ENCODE data around the gene ENC1. TPM values are rescaled to one million over a fixed set of nuclear protein-coding genes. Genes with fewer than 3 reads are reported as not detected.

ENC1 gene
- total RNA-seq, 1 donor from 2014 or later, result 90.5 TPM

DNA sequence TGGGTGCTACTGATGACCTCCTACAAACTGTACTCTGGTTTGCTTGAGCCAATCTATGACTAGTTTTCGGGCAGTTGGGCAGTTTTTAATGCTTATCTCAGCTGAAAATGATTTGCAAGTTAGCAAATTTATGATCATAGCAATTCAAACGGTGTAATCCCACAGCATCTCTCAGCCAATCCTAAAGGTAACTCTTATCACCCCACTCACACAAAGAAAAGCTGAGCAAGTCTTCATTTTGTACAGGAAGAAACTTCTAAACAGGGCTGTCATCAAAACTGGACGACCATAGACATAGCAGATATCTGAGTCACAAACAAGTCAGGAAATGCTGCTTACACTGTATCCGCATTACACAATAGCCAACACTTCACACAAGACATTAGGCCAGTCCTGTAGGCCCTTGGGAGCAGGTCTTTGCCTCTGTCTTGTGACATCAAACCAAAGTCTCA lies 2.6 kb upstream of the ENC1 start:
- no peak overlapping the region for H3K4me3 ChIP-seq (ENCODE audit: low read depth, low read length)
- peak; percentile 88 for DNase-seq (ENCODE audit: low read depth)
- TF ChIP-seq, protein P1, sequence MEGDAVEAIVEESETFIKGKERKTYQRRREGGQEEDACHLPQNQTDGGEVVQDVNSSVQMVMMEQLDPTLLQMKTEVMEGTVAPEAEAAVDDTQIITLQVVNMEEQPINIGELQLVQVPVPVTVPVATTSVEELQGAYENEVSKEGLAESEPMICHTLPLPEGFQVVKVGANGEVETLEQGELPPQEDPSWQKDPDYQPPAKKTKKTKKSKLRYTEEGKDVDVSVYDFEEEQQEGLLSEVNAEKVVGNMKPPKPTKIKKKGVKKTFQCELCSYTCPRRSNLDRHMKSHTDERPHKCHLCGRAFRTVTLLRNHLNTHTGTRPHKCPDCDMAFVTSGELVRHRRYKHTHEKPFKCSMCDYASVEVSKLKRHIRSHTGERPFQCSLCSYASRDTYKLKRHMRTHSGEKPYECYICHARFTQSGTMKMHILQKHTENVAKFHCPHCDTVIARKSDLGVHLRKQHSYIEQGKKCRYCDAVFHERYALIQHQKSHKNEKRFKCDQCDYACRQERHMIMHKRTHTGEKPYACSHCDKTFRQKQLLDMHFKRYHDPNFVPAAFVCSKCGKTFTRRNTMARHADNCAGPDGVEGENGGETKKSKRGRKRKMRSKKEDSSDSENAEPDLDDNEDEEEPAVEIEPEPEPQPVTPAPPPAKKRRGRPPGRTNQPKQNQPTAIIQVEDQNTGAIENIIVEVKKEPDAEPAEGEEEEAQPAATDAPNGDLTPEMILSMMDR (conservative IDR thresholded peaks at IDR 0.05; ENCODE audit: low read depth, low read length), result no peak

DNA sequence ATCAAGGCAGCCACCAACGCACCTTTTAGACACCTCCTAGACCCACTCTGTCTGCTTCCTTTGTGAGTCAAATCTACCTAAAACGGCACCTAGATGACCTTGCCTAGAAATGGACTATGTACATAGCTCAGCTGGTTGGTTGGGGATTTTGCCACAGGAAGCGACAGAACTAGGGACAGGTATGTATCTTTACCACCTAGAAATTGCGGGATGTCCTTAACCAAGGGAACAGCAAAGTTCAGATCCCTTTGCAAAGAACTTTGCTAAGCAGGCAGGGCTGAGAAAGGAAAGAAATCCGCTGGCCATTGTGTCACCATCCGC lies 2.0 kb upstream of the ENC1 start:
- TF ChIP-seq, protein P1 (conservative IDR thresholded peaks at IDR 0.05; ENCODE audit: low read depth, low read length), result no peak
- no peak for DNase-seq (ENCODE audit: low read depth)
- H3K4me3 ChIP-seq (ENCODE audit: low read depth, low read length), result no peak overlapping the region

DNA sequence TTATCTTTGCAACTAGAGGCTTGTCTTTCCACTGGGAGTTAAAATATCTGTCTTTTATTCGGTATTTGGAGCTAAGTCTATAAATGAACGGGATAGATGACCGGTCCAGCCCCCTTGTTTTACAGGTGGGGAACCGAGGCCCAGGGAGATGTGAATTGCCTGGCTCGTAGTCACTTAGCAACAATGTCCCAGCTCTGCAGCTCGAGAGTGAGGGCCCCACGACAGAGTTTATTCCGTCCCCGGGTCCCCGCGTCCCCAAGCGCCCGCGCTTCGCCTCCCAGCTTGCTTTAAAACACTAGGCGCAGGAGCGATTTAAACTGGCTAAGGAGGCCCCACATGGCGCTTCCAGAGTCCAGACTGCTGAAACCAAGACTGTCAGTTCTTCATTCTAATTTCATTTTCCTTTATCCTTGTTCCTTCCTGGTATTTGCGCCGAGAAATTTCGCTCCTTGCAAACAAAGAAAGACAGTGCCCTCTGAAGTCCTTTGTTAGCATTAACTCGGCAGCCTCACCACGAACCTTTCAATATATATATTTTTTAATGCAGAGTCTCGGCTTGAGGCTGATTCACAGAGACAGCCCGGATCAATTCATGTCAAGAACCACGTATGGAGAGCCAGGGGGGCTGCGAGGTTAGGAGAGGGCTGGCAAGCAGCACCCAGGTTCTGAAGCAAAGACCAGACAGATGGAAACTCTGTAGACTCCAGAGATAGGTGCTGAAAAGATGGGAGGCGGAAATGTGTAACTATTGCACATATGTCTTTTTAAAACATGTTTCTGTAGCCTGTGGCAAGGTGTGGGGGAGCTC lies 1.4 kb upstream of the ENC1 start:
- TF ChIP-seq, protein P1 (conservative IDR thresholded peaks at IDR 0.05; ENCODE audit: low read depth, low read length), result peak; percentile 77
- peak; percentile 64 for DNase-seq (ENCODE audit: low read depth)
- peak overlapping the region; percentile 98 for H3K4me3 ChIP-seq (ENCODE audit: low read depth, low read length)

DNA sequence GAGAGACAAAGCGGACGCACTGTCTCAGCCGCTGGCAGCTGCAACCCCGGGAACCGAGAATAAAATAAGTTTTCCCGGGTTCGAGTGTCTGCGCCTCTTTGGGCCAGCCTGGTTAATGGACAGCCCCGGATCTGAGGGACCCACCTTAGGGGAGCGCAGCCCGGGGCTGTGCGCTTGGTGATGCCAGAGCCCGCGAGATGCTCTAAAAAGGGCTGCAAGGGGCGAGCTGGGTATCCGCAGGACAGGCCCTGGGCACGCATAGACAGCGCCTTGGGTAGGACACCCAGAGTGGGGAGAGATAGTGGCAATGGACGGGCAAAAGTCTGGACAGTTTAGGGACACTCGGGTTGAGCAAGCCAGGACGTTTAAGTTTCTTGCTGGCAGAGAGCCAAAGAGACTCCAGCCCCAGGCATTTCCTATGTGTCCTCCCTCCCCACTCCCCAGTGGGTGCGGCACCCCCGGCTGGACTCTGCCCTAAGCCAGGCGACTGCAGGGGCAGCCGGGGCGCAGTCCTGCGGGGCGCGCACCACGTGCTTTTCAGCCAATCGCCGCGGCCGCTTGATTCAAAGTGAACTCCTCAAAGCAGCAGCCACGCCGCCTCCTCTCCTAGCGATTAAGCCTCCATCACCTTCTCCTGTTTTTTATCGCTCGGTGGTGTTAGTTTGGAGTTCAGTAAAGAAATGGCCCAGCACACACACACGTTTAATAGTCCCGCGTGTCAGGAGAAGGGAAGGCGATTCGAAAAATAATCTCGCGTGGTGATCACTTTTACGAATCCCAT lies 616 bp upstream of the ENC1 start:
- TF ChIP-seq, protein P1 (conservative IDR thresholded peaks at IDR 0.05; ENCODE audit: low read depth, low read length), result no peak
- DNase-seq (ENCODE audit: low read depth), result no peak

DNA sequence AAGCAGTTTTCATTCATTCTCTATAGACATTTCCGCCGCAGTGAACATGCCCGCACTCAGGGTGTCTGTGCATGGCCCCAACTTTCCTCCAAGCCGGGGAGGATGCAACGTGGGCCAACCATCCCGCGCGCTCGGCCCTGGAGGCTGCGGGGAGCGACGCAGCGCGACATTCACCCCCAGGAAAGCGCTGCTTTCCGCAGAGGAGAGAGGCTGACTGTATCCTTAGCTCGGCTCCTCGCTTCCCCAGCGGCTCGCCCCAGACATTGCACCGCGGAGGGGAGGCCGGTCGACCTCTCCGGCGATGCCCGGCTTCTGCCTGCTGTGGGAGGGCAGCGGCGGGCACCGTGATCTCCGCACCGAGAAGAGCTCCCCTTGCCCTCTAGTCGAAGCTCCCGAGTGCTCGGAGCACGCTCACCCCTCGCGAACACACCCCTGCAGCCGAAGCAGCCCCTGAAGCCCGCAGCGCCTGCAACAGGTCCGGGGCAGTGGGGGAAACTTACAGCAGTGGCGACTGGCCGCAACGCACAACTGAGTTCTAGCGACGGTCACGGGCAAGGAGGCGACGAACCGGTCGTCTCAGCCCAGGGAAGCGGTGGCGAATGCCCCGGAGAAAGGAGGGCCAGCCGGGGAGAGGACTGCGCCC lies 600 bp downstream of the ENC1 start:
- DNase-seq (ENCODE audit: low read depth), result no peak
- TF ChIP-seq, protein P1 (conservative IDR thresholded peaks at IDR 0.05; ENCODE audit: low read depth, low read length), result peak; percentile 31
- peak overlapping the region; percentile 98 for H3K4me3 ChIP-seq (ENCODE audit: low read depth, low read length)

More for the DNA sequence above, 616 bp upstream of the ENC1 start:
- peak overlapping the region; percentile 98 for H3K4me3 ChIP-seq (ENCODE audit: low read depth, low read length)

DNA sequence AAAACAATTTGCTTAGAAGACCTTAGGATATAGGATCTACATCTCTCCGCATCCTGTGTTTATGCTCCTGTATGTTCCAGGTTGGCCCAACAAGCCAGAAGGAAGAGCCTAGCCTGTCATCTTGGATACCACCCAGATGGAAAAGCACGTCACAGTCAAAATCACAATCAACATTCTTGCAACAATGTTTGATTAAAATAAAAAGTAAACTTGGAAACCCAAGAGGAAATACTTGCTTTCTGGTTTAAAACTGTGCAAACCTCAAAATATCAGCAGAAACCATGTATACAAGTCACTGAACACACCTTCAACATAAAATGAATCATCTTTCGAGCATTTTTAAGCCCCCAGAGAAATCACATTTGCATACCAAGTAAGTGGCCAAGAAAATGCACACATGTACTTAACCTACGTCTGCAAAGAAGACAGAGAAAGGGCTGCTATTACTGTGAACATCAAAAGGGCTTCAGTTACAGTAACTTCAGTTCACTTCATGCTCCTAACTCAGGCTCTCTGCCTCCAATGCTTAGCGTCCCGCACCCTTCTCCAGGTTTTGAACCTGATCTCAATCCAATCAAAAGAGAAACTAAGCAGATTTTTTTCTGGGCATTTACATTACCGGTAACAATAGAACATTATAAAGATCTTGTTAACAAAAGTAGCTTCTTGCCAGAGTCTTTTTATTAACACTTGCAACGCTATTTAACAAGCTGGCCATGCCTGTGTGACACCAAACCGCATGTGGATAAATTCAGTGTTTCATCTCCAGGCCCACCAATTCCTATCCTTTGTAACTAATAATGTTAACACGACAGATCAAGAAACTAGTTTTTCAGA lies 1.3 kb downstream of the ENC1 start:
- TF ChIP-seq, protein P1 (conservative IDR thresholded peaks at IDR 0.05; ENCODE audit: low read depth, low read length), result no peak
- no peak for DNase-seq (ENCODE audit: low read depth)
- peak overlapping the region; percentile 98 for H3K4me3 ChIP-seq (ENCODE audit: low read depth, low read length)

Measured in epithelial cell of proximal tubule (primary cell).